Mucosa of descending colon (tissue), 3 donors: ENCODE measurements around the gene MACC1. TPM values are rescaled to one million over a fixed set of nuclear protein-coding genes. Genes with fewer than 3 reads are reported as not detected.

Experiments
- ATAC-seq: fragments of 200-7000 bp; cut with Tn5 transposase; one replicate; pipeline ENCODE4 v1.9.1; 2020; ENCODE audit warnings: mild to moderate bottlenecking, moderate library complexity
- DNase-seq, 3 donors: peaks; one replicate each; pipeline ENCODE4 v3.0.0-alpha.2; 2020
- H3K36me3 ChIP-seq: fragments of 200-600 bp; one replicate; pipeline ENCODE4 v1.8.0; 2021; ENCODE audit warnings: low read depth, mild to moderate bottlenecking
- H3K4me1 ChIP-seq: fragments of 200-600 bp; one replicate; pipeline ENCODE4 v1.8.0; 2021; ENCODE audit warnings: low read depth, mild to moderate bottlenecking
- H3K4me3 ChIP-seq: fragments of 200-600 bp; one replicate; pipeline ENCODE4 v1.8.0; 2021; ENCODE audit warnings: mild to moderate bottlenecking
- H3K9me3 ChIP-seq: fragments of 200-600 bp; one replicate; pipeline ENCODE4 v1.8.0; 2021; ENCODE audit warnings: mild to moderate bottlenecking
- CTCF ChIP-seq: fragments of 200-600 bp; IDR thresholded peaks from one replicate; pipeline ENCODE4 v1.8.0; 2022; ENCODE audit warnings: antibody characterized with exemption, mild to moderate bottlenecking
- intact Hi-C, 2 donors: fragments of 100-400 bp; cut with DNase I in 1 of 2; cut with micrococcal nuclease in 1 of 2; formaldehyde crosslinking; loops; one replicate each; pipeline versions ENCODE4 v1.11.0 to v1.11.1; 2022; cut with DNase I, micrococcal nuclease
- total RNA-seq, 3 donors: library from RNA; stranded (reverse); fragmentation: NEBNext Ultra II Directional in 2 of 3; extraction: Animal tissue kit (Norgen Biotek cat#: 25700) in 2 of 3; gene quantifications; one replicate each; pipeline versions ENCODE4 v1.2.1 to v1.2.4, GENCODE V29; 2021 to 2023
- donor health status: DM: no; HTN: no; CAD: no; lungs with moderate emphysema.
- donor health status: DM: no; HTN: no; CAD: no.
- donor health status: DM: no; HTN: yes; CAD: no.

The MACC1 gene
- total RNA-seq, 3 donors from 2014 or later = 4.3 to 16.0 (median 9.8) TPM

- H3K4me1 ChIP-seq = no peaks in the 10 kb centered on the region
- H3K36me3 ChIP-seq = no peaks in the 10 kb centered on the region
- DNase-seq (no peak), ATAC-seq (no peak)
- H3K4me3 ChIP-seq = no peak overlapping the region
- peaks cover 3% of the 10 kb centered on the region for H3K9me3 ChIP-seq
- no peak for TF ChIP-seq CTCF
- intact Hi-C loops = no loop called here
Measured at GRCh38 chr7:20095862-20096261, 121.3 kb downstream of the MACC1 start.

- intact Hi-C loops = no loop called here
- DNase-seq (no peak), ATAC-seq (no peak)
- no peaks in the 10 kb centered on the region for H3K36me3 ChIP-seq
- no peaks in the 10 kb centered on the region for H3K4me1 ChIP-seq
- peaks cover 3% of the 10 kb centered on the region for H3K9me3 ChIP-seq
- TF ChIP-seq CTCF = no peak
- no peak overlapping the region for H3K4me3 ChIP-seq
Measured at GRCh38 chr7:20095436-20095835, 121.7 kb downstream of the MACC1 start.

- no peak for ATAC-seq
- Histone ChIP-seq H3K36me3 (no peaks in the 10 kb centered on the region), H3K4me1 (no peaks in the 10 kb centered on the region), H3K4me3 (no peak overlapping the region), H3K9me3 (peaks cover 3% of the 10 kb centered on the region)
- intact Hi-C loops = no loop called here
- no peak for DNase-seq
- no peak for TF ChIP-seq CTCF
Measured at GRCh38 chr7:20089431-20089830, 127.8 kb downstream of the MACC1 start.

- Histone ChIP-seq H3K9me3 (no peaks in the 10 kb centered on the region), H3K4me3 (no peak overlapping the region), H3K4me1 (no peaks in the 10 kb centered on the region), H3K36me3 (no peaks in the 10 kb centered on the region)
- intact Hi-C loops = no loop called here
- ATAC-seq (no peak), DNase-seq (no peak)
- no peak for TF ChIP-seq CTCF
Measured at GRCh38 chr7:20085086-20085485, 132.1 kb downstream of the MACC1 start.

Other genes starting within 250 kb of the MACC1 start
- gene ITGB8, start 113.5 kb upstream of the MACC1 start, total RNA-seq = 10 to 100 TPM in 2 of 3 donors, 1 to 10 TPM in 1; 9.3 to 11.6 (median 10.8) TPM